Osteocyte (in vitro differentiated cells): ENCODE results near the gene SLC6A6. TPM values are rescaled to one million over a fixed set of nuclear protein-coding genes. Genes with fewer than 3 reads are reported as not detected.

Experiments
- DNase-seq: peaks from one replicate; pipeline ENCODE4 v3.0.0; 2021; ENCODE audit warnings: mixed read lengths; ENCODE audit not compliant: unreplicated experiment; ENCODE audit errors: extremely low spot score
- H3K27ac Mint-ChIP-seq: one replicate; pipeline ENCODE4 v1.8.0; 2021; ENCODE audit warnings: mild to moderate bottlenecking, mixed read lengths; ENCODE audit not compliant: unreplicated experiment
- H3K27me3 Mint-ChIP-seq: one replicate; pipeline ENCODE4 v1.8.0; 2021; ENCODE audit warnings: mixed read lengths; ENCODE audit not compliant: unreplicated experiment
- H3K36me3 Mint-ChIP-seq: one replicate; pipeline ENCODE4 v1.8.0; 2021; ENCODE audit warnings: mixed read lengths; ENCODE audit not compliant: unreplicated experiment
- H3K4me1 Mint-ChIP-seq: one replicate; pipeline ENCODE4 v1.8.0; 2021; ENCODE audit warnings: mixed read lengths; ENCODE audit not compliant: unreplicated experiment
- H3K4me3 Mint-ChIP-seq: one replicate; pipeline ENCODE4 v1.8.0; 2021; ENCODE audit warnings: mild to moderate bottlenecking, moderate library complexity, mixed read lengths; ENCODE audit not compliant: unreplicated experiment
- H3K9me3 Mint-ChIP-seq: one replicate; pipeline ENCODE4 v1.8.0; 2021; ENCODE audit warnings: mixed read lengths; ENCODE audit not compliant: unreplicated experiment
- CTCF ChIP-seq: fragments of 200-600 bp; sonication (generic); IDR thresholded peaks from 2 replicates; pipeline ENCODE4 v1.5.0; 2021; ENCODE audit warnings: antibody characterized with exemption, mild to moderate bottlenecking, moderate library complexity
- total RNA-seq: library from RNA; stranded (reverse); gene quantifications from 2 replicates; pipeline ENCODE4 v1.2.1, GENCODE V29; 2021

SLC6A6 gene
- total RNA-seq, 1 donor from 2014 or later: 41.9 TPM

- H3K4me1 Mint-ChIP-seq: peaks cover 48% of the 10 kb centered on the region
- H3K27ac Mint-ChIP-seq: no peak overlapping the region
- no peak overlapping the region for H3K4me3 Mint-ChIP-seq
- H3K36me3 Mint-ChIP-seq: no peaks in the 10 kb centered on the region
- no peak for TF ChIP-seq CTCF
- no peaks in the 10 kb centered on the region for H3K27me3 Mint-ChIP-seq
- no peak for DNase-seq
- no peaks in the 10 kb centered on the region for H3K9me3 Mint-ChIP-seq
These were observed 26.8 kb downstream of the SLC6A6 start for GRCh38 chr3:14429237-14429636.

- no peak for DNase-seq
- Mint-ChIP-seq H3K27ac (no peak overlapping the region), H3K27me3 (no peaks in the 10 kb centered on the region), H3K9me3 (no peaks in the 10 kb centered on the region), H3K36me3 (no peaks in the 10 kb centered on the region), H3K4me3 (no peak overlapping the region), H3K4me1 (peaks cover 47% of the 10 kb centered on the region)
- no peak for TF ChIP-seq CTCF
These were observed 27.2 kb downstream of the SLC6A6 start for GRCh38 chr3:14429640-14430039.

GRCh38 chr3:14430053-14430452 lies 27.6 kb downstream of the SLC6A6 start:
- peaks cover 44% of the 10 kb centered on the region for H3K4me1 Mint-ChIP-seq
- no peak for TF ChIP-seq CTCF
- H3K27ac Mint-ChIP-seq: no peak overlapping the region

GRCh38 chr3:14430706-14431451 lies 28.5 kb downstream of the SLC6A6 start:
- H3K4me1 Mint-ChIP-seq: peaks cover 37% of the 10 kb centered on the region
- no peaks in the 10 kb centered on the region for H3K9me3 Mint-ChIP-seq
- no peak for TF ChIP-seq CTCF
- H3K27me3 Mint-ChIP-seq: no peaks in the 10 kb centered on the region
- H3K27ac Mint-ChIP-seq: peak overlapping the region; percentile 57
- no peak overlapping the region for H3K4me3 Mint-ChIP-seq
- no peaks in the 10 kb centered on the region for H3K36me3 Mint-ChIP-seq
- DNase-seq: no peak

More at GRCh38 chr3:14430053-14430452, 27.6 kb downstream of the SLC6A6 start:
- Mint-ChIP-seq H3K9me3 (no peaks in the 10 kb centered on the region), H3K4me3 (no peak overlapping the region), H3K27me3 (no peaks in the 10 kb centered on the region), H3K36me3 (no peaks in the 10 kb centered on the region)
- DNase-seq: no peak

- Mint-ChIP-seq H3K9me3 (no peaks in the 10 kb centered on the region), H3K4me1 (peaks cover 33% of the 10 kb centered on the region), H3K27me3 (no peaks in the 10 kb centered on the region), H3K4me3 (no peak overlapping the region), H3K27ac (peak overlapping the region; percentile 57), H3K36me3 (no peaks in the 10 kb centered on the region)
- TF ChIP-seq CTCF: no peak
- DNase-seq: no peak
These were observed 29.1 kb downstream of the SLC6A6 start for GRCh38 chr3:14431452-14431916.
